Measurements from ENCODE around the gene SLC2A1. TPM values are rescaled to one million over a fixed set of nuclear protein-coding genes. Genes with fewer than 3 reads are reported as not detected.

SLC2A1 gene
- total RNA-seq, 1 donor from 2014 or later: 303 TPM

- Histone ChIP-seq H3K79me2 (ENCODE audit: low read depth) (peaks cover 100% of the 10 kb centered on the region), H3K9me3 (ENCODE audit: low read depth) (no peaks in the 10 kb centered on the region), H3K4me1 (peaks cover 11% of the 10 kb centered on the region), H3K27me3 (no peaks in the 10 kb centered on the region), H3F3A (ENCODE audit: low read depth) (peaks cover 36% of the 10 kb centered on the region), H3K4me2 (no peak overlapping the region), H3K9ac (no peak overlapping the region), H3K4me3 (no peak overlapping the region), H2AFZ (replicated peaks) (no peak overlapping the region), H3K27ac (no peak overlapping the region), H4K20me1 (ENCODE audit: low read depth) (peaks cover 100% of the 10 kb centered on the region), H3K36me3 (peaks cover 14% of the 10 kb centered on the region)
- no peak for TF ChIP-seq CTCF (IDR thresholded peaks at IDR 0.05)
- TF ChIP-seq EZH2 (IDR thresholded peaks at IDR 0.05): no peak
- TF ChIP-seq EZH2phosphoT487 (IDR thresholded peaks at IDR 0.05): no peak
- Mint-ChIP-seq H3K4me3 (no peak overlapping the region), H3K27me3 (ENCODE audit: insufficient read depth, low read depth) (peaks cover 6% of the 10 kb centered on the region), H3K27ac (peak overlapping the region; percentile 94), H3K9me3 (no peaks in the 10 kb centered on the region), H3K4me1 (peaks cover 80% of the 10 kb centered on the region), H3K36me3 (peaks cover 67% of the 10 kb centered on the region)
- DNase-seq (ENCODE audit: low spot score): no peak
These were observed 19.7 kb downstream of the SLC2A1 start for GRCh38 chr1:42938645-42939615.

GRCh38 chr1:42937836-42938644, 20.6 kb downstream of the SLC2A1 start:
- Histone ChIP-seq H3K9me3 (ENCODE audit: low read depth) (no peaks in the 10 kb centered on the region), H3K27ac (no peak overlapping the region), H3K9ac (no peak overlapping the region), H3K36me3 (peaks cover 17% of the 10 kb centered on the region), H3F3A (ENCODE audit: low read depth) (peaks cover 44% of the 10 kb centered on the region), H3K27me3 (no peaks in the 10 kb centered on the region), H3K4me2 (no peak overlapping the region), H3K4me1 (peaks cover 12% of the 10 kb centered on the region), H3K4me3 (no peak overlapping the region), H4K20me1 (ENCODE audit: low read depth) (peaks cover 100% of the 10 kb centered on the region), H2AFZ (replicated peaks) (no peak overlapping the region), H3K79me2 (ENCODE audit: low read depth) (peaks cover 100% of the 10 kb centered on the region)
- Mint-ChIP-seq H3K4me3 (no peak overlapping the region), H3K36me3 (peaks cover 70% of the 10 kb centered on the region), H3K27ac (no peak overlapping the region), H3K4me1 (peaks cover 82% of the 10 kb centered on the region), H3K27me3 (ENCODE audit: insufficient read depth, low read depth) (peaks cover 3% of the 10 kb centered on the region), H3K9me3 (no peaks in the 10 kb centered on the region)
- no peak for DNase-seq (ENCODE audit: low spot score)
- TF ChIP-seq EZH2phosphoT487 (IDR thresholded peaks at IDR 0.05) (no peak), EZH2 (IDR thresholded peaks at IDR 0.05) (no peak), CTCF (IDR thresholded peaks at IDR 0.05) (no peak)

GRCh38 chr1:42937141-42937696, 21.4 kb downstream of the SLC2A1 start:
- Histone ChIP-seq H3K79me2 (ENCODE audit: low read depth) (peaks cover 100% of the 10 kb centered on the region), H3K9me3 (ENCODE audit: low read depth) (no peaks in the 10 kb centered on the region), H2AFZ (replicated peaks) (no peak overlapping the region), H3K4me3 (no peak overlapping the region), H4K20me1 (ENCODE audit: low read depth) (peaks cover 100% of the 10 kb centered on the region), H3K4me2 (peak overlapping the region; percentile 8), H3F3A (ENCODE audit: low read depth) (peaks cover 44% of the 10 kb centered on the region), H3K4me1 (peaks cover 12% of the 10 kb centered on the region), H3K27ac (no peak overlapping the region), H3K9ac (no peak overlapping the region), H3K27me3 (no peaks in the 10 kb centered on the region), H3K36me3 (peaks cover 10% of the 10 kb centered on the region)
- no peak overlapping the region for H3K27ac Mint-ChIP-seq
- H3K4me3 Mint-ChIP-seq: peak overlapping the region; percentile 12
- peaks cover 82% of the 10 kb centered on the region for H3K4me1 Mint-ChIP-seq
- H3K27me3 Mint-ChIP-seq (ENCODE audit: insufficient read depth, low read depth): peaks cover 2% of the 10 kb centered on the region
- H3K36me3 Mint-ChIP-seq: peaks cover 71% of the 10 kb centered on the region
- no peak for DNase-seq (ENCODE audit: low spot score)
- TF ChIP-seq CTCF (IDR thresholded peaks at IDR 0.05): no peak
- TF ChIP-seq EZH2 (IDR thresholded peaks at IDR 0.05): no peak
- TF ChIP-seq EZH2phosphoT487 (IDR thresholded peaks at IDR 0.05): no peak
- no peaks in the 10 kb centered on the region for H3K9me3 Mint-ChIP-seq

Data from neural progenitor cell (in vitro differentiated cells).